DOHH2 (cell line): ENCODE data around the gene DDX54.

ENCODE experiments used
- CTCF ChIP-seq: fragments of 200-600 bp; sonication (generic); IDR thresholded peaks from one replicate; pipeline ENCODE4 v1.5.1; 2014; ENCODE audit warnings: antibody characterized with exemption, mild to moderate bottlenecking, low read depth, low read length; ENCODE audit not compliant: poor library complexity, severe bottlenecking
- EZH2phosphoT487 ChIP-seq: fragments of 200-600 bp; sonication (generic); IDR thresholded peaks from 2 replicates; pipeline ENCODE4 v1.6.1; 2017; ENCODE audit warnings: borderline replicate concordance, mild to moderate bottlenecking, antibody characterized with exemption, low read length, moderate library complexity, mixed read lengths

DNA sequence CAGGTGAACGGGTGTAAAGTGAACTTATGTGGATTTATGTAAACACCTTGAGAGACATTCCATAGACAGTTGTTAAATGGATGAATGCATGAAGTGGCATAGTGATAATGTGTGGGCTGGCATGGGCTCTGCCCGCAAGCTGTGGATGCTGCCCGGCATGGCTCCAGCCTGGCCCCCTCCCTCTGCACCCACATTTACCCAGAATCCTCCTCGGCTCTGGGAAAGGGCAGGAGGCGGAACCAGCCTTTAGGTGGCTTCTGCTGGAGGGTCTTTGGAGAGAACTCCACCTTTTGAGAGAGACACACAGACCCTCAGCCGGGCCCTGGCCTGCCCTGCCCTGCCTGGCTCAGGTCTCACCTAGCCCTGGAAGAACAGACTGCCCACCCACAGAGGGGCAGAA lies 68.4 kb downstream of the DDX54 start:
- TF ChIP-seq CTCF (no peak), EZH2phosphoT487 (no peak)
